HG03354 (cell line): ENCODE data around the gene BTBD17.

Source experiments
- ATAC-seq: cut with Tn5 transposase; IDR thresholded peaks from one replicate; pipeline ENCODE4 v1.9.1; 2021; ENCODE audit warnings: mild to moderate bottlenecking; ENCODE audit not compliant: unreplicated experiment, poor library complexity, severe bottlenecking

Gene BTBD17

DNA sequence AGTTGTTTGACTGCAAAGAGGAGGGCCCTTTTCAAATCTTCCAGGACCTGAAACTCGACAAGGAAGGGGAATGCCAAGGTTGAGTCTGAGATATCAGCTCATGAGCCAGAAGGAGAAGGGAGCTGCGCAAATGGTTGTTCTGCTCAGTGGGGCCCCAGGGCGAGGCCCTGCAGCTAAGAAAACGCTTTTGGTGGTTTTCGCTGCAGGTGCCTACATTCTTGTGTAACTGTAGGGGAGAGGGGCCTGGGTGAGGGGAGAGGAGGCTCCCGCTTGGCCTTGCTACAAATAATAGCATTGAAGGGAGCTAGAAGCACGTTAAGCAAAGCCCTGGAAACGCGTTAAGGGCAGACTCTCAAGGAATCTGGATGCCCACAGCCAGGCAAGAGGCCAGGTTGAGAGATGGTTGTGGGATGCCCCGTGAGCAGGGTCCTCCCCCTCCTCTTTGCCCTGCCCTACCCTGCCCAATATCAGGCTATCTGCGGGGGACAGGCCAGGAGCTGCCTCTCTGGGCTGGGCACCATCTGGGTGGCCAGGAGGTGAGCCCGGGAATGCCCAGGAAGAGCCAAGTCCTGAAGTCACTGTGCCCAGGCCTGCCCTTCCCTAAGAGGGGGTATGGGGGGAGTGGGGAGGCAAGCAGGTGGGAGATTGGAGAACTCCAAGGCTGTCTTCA, 27.6 kb upstream of the BTBD17 start:
- no peak for ATAC-seq

- ATAC-seq: no peak
Observed at GRCh38 chr17:74387365-74388218, 25.9 kb upstream of the BTBD17 start.

DNA sequence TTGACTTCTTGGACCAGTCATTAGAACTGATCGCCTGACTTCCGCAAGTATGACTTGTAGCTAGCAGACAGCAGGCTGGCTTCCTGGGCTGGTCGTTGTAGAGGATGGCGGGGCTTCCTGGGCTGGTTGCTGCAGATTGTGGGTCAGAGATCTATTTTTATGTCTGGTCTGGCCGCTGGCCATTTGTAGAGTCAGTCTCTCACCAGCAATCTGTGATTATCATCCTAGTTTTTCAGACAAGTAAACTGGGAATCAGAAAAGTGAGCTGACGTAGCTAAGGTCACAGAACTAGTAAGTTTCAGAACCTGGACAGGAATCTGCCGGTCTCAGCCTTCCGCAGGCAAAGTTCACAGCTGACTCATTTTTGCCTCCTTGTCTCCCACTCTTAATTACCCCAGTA, 24.7 kb upstream of the BTBD17 start:
- no peak for ATAC-seq

GRCh38 chr17:74385201-74385600, 23.5 kb upstream of the BTBD17 start:
- no peak for ATAC-seq

DNA sequence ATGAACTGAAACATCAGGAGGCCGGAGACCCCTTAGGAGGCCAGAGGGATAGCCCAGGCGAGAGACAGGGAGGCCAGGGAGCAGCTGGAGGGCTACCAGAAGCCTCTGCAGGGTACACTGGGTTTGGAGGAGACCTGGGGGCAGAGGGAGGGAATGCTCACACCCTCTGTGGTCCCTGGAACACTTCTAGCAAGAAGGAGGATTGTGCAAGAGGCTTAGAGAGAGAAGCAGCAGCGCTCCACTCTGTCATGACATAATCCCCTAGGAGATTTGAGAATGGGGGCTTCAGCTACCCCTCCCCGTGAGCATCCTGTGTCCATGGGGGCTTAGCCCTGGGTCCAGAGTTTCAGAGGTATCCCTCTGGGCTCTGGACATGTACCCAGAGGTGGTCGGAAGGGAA, 21.5 kb upstream of the BTBD17 start:
- ATAC-seq: no peak

DNA sequence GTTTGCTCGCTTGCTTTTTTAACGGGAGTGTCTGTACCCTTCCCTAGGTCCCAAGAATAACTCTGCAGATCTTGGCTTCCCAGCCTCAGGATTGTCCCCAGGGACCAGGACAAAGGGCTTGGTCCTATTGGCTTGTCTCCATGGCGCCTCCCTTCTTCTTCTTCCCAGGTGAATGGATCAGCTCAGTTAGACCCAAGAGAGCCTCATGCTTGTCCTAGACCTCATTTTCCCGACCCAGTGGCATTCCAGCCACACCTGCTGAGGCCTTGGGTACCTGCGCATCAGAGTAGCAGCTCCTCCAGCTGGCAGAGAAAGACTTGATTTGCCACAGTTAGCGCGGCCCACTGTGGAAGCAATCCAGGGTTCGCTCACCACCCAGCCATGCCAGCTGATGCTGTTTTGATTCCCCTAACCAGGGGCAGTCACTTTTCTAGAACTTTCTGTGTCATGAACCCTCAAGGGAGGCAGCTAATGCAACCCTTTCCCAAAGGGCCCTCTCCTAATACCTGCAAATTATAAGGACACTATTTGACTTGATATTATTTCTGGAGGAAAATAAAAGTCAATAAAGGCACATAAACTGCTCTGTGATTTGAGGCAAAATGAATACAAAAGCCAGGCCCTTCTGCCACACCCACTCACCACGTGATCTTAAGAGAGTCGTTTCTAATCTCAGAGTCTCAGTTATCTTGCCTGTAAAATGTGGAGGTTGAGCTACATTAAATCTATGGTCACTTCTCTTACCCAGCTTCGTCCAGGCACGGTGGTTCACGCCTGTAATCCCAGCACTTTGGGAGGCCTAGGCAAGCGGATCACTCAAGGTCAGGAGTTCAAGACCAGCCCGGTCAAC, 19.5 kb upstream of the BTBD17 start:
- no peak for ATAC-seq

DNA sequence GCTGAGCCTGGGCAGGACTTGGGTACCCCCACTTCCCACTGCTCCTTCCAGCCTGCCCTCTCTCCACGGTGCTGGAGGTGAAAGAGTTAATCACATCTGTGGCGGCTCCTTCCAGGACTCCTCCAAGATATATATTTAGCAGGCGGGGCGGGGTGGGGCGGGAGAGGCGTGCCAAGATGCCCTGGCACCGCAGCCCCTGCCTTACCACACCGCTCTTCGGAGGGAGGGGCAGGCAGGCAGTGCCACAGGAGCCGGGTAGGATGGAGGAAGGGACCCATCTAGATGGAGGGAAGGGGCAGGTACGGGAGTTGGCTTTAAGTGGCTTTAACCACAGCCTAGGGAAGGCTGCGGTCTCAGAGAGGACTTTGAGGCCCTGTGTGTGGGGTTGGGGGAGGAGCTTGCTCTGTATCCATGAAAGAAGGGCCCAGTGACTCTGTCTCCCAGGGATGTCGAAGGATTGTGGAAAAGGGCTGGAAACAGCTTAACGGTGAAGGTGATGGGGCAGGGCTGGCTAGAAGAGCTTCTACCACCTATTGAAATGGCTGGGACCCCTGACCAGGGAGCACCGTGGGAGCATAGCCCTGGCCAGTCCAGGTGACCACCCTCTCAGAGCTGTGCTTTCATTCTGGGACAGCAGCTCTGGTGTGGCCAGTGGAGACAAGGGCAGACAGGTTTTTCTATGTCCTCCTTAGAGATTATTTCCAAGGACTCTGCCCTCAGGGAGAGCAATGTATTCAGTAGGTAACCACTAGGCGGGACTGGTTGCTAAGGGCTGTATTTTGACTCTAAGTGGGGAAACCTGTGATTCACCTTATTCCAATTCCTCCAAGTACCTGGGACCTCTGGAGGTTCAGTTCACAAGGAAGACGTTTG, 18.7 kb upstream of the BTBD17 start:
- ATAC-seq: no peak

DNA sequence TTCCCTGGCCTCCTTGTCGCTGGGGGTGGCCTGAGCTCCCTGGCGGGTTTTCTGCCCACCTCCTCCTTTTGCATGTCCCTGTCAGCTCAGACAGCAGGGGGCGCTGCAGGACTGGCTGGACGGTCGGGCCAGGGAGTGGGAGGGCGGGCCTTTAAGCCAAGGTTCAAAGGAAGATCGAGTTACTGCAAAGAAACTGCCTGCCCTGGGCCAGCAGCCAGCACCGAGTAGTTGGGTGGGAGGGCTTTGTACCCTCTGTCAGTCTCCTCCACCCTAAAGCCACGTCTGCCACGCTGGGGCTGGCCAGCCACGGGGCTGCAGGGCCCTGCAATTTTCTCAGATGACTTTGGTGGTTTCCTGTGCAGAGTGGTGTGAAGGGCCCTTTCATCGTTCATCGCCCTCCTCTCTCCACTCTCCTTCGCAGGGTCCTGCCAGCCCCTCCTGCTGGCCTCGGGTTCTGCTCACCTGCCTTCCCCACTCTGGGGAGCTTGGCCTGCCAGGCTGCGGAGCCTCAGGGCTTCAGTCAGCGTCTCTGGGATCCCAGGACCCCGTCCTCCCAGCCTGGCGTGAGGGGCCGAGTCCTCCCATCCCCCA, 17.9 kb upstream of the BTBD17 start:
- no peak for ATAC-seq

GRCh38 chr17:74374858-74375257, 13.2 kb upstream of the BTBD17 start:
- ATAC-seq: no peak

DNA sequence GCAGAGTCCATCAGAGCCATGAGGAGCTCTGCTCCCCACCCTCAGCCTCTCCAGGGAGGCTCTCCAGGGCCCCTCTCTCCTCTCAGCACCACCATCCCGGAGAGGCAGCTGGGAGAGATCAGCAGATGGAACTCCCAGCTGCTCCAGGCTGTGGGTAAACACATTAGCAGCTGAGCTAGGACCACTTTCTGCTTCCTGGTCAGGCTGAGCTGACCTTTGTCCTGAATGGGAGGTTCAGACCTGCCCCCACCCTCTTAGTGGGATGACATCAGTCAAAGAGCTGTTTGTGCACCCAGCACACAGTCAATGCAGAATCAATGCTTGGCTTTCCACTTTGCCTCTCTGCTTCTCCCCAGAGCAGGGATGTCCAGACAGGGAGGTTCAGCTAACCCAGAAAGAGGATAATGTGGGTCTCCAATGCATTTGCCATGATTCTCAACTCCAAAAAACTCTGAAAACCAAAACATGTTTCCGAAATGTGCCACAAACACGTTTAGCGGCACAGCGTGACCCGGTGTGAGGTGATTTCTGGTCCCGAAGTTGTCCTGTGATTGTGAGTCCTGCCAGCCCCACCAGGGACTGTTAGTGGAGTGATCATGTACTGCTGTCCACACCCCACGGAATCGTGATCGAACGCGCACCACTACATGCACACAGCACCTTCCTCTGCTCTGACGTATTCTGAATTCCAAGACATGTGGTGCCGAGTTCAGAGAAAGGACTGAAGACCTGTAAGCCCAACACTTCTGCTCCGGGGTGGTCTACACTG, 12.4 kb upstream of the BTBD17 start:
- ATAC-seq: no peak

- ATAC-seq: no peak
Observed at GRCh38 chr17:74372426-74372825, 10.8 kb upstream of the BTBD17 start.

GRCh38 chr17:74371653-74372147, 10.0 kb upstream of the BTBD17 start:
- no peak for ATAC-seq

- ATAC-seq: no peak
Observed at GRCh38 chr17:74369665-74370490, 8.2 kb upstream of the BTBD17 start.

GRCh38 chr17:74369221-74369620, 7.6 kb upstream of the BTBD17 start:
- ATAC-seq: no peak

DNA sequence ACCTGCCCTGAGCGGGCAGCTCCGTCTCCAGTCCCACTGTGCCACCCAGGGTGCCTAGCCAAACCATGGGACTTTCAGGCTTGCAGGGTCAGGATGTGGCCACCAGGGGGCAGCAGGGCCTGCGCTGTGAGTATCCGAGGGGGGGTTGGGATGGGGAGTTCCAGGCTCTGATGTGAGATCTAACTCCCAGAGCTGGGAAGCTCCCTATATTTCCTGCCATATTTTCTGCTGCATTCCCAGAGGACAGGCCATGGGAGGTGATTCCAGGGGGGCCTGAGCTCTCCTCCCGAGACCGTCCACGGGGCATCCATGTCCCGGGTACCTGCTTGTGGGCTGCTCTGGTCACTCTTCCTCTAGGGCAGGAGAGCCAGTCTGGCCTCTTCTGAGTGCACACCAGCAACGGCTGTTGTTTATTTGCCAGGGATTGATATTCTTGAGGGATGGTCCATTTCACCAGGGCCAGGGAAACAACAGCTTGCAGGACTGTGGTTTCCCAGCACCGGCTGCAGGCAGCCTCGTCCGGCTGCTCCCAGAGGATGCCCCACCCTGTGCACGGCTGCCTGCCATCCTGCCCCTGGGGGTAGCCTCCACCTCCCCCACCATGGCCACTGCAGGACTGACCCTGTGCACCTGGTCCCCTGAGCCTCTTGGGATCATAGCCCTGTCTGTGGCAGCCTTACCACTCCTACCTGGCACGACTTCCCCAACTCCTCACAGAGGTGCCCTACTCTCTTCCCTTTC, 6.8 kb upstream of the BTBD17 start:
- peak; percentile 51 for ATAC-seq

DNA sequence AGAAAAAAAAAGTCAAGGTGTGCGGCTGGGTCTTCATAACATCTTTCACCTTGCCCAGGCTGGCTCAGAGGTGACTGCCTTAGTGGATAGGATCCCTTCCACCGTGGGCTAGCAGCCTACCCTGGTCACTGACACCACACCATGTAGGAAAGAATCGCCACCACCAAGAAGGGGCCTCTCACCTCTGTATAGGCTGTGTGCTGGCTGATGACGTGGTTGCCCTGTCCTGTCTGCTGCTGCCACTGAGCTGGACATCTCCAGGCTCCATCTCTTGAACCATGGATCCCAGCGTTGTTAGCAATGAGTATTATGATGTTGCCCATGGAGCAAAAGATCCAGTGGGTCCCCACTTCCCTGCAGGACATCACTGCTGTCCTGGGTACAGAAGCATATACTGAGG, 5.5 kb upstream of the BTBD17 start, which contains the start of gene GPR142:
Gene GPR142 (plus strand): TSS at position 301 of the 400 bp plus-strand sequence. CDS start 2,035 bp downstream, outside the sequence.
- no peak for ATAC-seq
